ENCODE data around the gene CCDC142. TPM values are rescaled to one million over a fixed set of nuclear protein-coding genes. Genes with fewer than 3 reads are reported as not detected.

The CCDC142 gene
- total and polyA plus RNA-seq, 10 of the 15 experiments (the other 5 are each of a cell fraction or from before 2014, with no cell fraction given): 0.93 to 16.9 (median 9.0) TPM

DNA sequence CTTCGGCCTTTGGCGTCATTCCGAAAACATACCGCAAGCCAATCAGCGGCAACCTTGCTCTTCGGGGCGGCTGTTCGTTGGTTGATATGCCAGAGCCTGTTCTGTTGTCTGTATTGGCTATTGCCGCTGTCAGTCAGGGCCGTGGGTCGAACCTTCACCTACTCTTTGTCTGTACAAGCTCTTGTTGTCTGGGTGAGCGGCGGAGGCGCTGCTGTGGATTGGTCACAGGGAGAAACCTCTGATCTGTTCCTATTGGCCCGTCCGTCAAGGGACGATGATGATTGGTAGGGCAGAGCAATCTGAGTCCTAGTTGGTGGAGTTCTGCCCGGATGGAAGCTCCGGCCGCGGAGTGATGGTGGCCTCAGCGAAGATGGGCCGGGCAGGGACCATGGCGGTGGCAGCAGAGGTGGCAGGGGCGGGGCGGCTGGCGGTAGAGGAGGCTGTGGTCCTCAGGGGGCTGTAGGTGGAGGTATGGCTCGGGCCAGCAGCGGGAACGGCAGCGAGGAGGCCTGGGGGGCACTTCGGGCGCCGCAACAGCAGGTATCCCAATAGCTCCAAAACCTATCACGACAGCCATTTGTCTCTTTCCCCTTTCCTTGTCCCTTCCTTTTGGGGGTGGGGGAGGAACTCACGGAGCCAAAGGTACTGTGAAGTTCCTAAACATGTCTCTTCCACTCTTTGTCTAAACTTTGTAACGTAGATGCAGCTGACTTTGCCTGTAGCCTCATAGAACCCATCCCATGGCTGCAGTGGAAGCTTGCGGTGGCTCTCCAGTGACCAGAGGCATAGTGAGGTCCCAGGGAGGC lies 24.5 kb downstream of the CCDC142 start, which contains the start of gene WBP1 (continued):
- TF ChIP-seq, protein P1, sequence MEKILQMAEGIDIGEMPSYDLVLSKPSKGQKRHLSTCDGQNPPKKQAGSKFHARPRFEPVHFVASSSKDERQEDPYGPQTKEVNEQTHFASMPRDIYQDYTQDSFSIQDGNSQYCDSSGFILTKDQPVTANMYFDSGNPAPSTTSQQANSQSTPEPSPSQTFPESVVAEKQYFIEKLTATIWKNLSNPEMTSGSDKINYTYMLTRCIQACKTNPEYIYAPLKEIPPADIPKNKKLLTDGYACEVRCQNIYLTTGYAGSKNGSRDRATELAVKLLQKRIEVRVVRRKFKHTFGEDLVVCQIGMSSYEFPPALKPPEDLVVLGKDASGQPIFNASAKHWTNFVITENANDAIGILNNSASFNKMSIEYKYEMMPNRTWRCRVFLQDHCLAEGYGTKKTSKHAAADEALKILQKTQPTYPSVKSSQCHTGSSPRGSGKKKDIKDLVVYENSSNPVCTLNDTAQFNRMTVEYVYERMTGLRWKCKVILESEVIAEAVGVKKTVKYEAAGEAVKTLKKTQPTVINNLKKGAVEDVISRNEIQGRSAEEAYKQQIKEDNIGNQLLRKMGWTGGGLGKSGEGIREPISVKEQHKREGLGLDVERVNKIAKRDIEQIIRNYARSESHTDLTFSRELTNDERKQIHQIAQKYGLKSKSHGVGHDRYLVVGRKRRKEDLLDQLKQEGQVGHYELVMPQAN (conservative IDR thresholded peaks at IDR 0.05): no peak
- TF ChIP-seq SMC3 (IDR thresholded peaks at IDR 0.05; ENCODE audit: borderline replicate concordance, low read length) (no peak), ZZZ3 (IDR thresholded peaks at IDR 0.05; ENCODE audit: control insufficient read depth, insufficient read length, low read depth) (no peak), SREBF1 (IDR thresholded peaks at IDR 0.05; ENCODE audit: low read length) (no peak), CBX3 (IDR thresholded peaks at IDR 0.05; ENCODE audit: borderline replicate concordance, low read depth) (no peak), ZNF274 (IDR thresholded peaks at IDR 0.05; ENCODE audit: insufficient read depth, insufficient read length) (no peak), NFYA (IDR thresholded peaks at IDR 0.05; ENCODE audit: borderline replicate concordance, low read depth, low read length) (peak; percentile 50; the same call in 1 of the 2 replicates), NRF1 (conservative IDR thresholded peaks at IDR 0.05; ENCODE audit: low read depth, low read length) (no peak), CEBPB (IDR thresholded peaks at IDR 0.05; ENCODE audit: borderline replicate concordance in 1 of 2, low read depth in 2 of 2, low read length in 2 of 2) (no peak), EGR1 (IDR thresholded peaks at IDR 0.05; ENCODE audit: borderline replicate concordance in 1 of 2, low read depth in 2 of 2, low read length in 2 of 2) (no peak; a peak in 1 of 3 replicates)
- TF ChIP-seq, protein P2, sequence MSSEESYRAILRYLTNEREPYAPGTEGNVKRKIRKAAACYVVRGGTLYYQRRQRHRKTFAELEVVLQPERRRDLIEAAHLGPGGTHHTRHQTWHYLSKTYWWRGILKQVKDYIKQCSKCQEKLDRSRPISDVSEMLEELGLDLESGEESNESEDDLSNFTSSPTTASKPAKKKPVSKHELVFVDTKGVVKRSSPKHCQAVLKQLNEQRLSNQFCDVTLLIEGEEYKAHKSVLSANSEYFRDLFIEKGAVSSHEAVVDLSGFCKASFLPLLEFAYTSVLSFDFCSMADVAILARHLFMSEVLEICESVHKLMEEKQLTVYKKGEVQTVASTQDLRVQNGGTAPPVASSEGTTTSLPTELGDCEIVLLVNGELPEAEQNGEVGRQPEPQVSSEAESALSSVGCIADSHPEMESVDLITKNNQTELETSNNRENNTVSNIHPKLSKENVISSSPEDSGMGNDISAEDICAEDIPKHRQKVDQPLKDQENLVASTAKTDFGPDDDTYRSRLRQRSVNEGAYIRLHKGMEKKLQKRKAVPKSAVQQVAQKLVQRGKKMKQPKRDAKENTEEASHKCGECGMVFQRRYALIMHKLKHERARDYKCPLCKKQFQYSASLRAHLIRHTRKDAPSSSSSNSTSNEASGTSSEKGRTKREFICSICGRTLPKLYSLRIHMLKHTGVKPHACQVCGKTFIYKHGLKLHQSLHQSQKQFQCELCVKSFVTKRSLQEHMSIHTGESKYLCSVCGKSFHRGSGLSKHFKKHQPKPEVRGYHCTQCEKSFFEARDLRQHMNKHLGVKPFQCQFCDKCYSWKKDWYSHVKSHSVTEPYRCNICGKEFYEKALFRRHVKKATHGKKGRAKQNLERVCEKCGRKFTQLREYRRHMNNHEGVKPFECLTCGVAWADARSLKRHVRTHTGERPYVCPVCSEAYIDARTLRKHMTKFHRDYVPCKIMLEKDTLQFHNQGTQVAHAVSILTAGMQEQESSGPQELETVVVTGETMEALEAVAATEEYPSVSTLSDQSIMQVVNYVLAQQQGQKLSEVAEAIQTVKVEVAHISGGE (CRISPR knock-in tag; IDR thresholded peaks at IDR 0.05): no peak
- TF ChIP-seq, protein P3, sequence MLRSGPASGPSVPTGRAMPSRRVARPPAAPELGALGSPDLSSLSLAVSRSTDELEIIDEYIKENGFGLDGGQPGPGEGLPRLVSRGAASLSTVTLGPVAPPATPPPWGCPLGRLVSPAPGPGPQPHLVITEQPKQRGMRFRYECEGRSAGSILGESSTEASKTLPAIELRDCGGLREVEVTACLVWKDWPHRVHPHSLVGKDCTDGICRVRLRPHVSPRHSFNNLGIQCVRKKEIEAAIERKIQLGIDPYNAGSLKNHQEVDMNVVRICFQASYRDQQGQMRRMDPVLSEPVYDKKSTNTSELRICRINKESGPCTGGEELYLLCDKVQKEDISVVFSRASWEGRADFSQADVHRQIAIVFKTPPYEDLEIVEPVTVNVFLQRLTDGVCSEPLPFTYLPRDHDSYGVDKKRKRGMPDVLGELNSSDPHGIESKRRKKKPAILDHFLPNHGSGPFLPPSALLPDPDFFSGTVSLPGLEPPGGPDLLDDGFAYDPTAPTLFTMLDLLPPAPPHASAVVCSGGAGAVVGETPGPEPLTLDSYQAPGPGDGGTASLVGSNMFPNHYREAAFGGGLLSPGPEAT (IDR thresholded peaks at IDR 0.05; ENCODE audit: low read depth): peak; percentile 87
- TF ChIP-seq, protein P4, sequence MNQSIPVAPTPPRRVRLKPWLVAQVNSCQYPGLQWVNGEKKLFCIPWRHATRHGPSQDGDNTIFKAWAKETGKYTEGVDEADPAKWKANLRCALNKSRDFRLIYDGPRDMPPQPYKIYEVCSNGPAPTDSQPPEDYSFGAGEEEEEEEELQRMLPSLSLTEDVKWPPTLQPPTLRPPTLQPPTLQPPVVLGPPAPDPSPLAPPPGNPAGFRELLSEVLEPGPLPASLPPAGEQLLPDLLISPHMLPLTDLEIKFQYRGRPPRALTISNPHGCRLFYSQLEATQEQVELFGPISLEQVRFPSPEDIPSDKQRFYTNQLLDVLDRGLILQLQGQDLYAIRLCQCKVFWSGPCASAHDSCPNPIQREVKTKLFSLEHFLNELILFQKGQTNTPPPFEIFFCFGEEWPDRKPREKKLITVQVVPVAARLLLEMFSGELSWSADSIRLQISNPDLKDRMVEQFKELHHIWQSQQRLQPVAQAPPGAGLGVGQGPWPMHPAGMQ (IDR thresholded peaks at IDR 0.05; ENCODE audit: borderline replicate concordance): no peak
- TF ChIP-seq, protein P5, sequence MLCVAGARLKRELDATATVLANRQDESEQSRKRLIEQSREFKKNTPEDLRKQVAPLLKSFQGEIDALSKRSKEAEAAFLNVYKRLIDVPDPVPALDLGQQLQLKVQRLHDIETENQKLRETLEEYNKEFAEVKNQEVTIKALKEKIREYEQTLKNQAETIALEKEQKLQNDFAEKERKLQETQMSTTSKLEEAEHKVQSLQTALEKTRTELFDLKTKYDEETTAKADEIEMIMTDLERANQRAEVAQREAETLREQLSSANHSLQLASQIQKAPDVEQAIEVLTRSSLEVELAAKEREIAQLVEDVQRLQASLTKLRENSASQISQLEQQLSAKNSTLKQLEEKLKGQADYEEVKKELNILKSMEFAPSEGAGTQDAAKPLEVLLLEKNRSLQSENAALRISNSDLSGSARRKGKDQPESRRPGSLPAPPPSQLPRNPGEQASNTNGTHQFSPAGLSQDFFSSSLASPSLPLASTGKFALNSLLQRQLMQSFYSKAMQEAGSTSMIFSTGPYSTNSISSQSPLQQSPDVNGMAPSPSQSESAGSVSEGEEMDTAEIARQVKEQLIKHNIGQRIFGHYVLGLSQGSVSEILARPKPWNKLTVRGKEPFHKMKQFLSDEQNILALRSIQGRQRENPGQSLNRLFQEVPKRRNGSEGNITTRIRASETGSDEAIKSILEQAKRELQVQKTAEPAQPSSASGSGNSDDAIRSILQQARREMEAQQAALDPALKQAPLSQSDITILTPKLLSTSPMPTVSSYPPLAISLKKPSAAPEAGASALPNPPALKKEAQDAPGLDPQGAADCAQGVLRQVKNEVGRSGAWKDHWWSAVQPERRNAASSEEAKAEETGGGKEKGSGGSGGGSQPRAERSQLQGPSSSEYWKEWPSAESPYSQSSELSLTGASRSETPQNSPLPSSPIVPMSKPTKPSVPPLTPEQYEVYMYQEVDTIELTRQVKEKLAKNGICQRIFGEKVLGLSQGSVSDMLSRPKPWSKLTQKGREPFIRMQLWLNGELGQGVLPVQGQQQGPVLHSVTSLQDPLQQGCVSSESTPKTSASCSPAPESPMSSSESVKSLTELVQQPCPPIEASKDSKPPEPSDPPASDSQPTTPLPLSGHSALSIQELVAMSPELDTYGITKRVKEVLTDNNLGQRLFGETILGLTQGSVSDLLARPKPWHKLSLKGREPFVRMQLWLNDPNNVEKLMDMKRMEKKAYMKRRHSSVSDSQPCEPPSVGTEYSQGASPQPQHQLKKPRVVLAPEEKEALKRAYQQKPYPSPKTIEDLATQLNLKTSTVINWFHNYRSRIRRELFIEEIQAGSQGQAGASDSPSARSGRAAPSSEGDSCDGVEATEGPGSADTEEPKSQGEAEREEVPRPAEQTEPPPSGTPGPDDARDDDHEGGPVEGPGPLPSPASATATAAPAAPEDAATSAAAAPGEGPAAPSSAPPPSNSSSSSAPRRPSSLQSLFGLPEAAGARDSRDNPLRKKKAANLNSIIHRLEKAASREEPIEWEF (IDR thresholded peaks at IDR 0.05; ENCODE audit: insufficient replicate concordance, low read depth, low read length): no peak

Measured in GM12878 (cell line).